GM12865 (cell line): ENCODE data around the gene PFKFB2.

Source experiments
- DNase-seq: peaks from one replicate; pipeline ENCODE4 v3.0.0; 2010; ENCODE audit warnings: low read depth
- H3K4me3 ChIP-seq: 2 replicates; pipeline ENCODE4 v1.5.1; 2011; ENCODE audit warnings: mild to moderate bottlenecking, low read depth, low read length, control low read depth
- TF ChIP-seq, protein P1 (sequence below): IDR thresholded peaks from 2 replicates; pipeline ENCODE4 v1.5.1; 2011; ENCODE audit warnings: low read length, control low read depth, low read depth, inconsistent platforms; ENCODE audit not compliant: insufficient read depth; ENCODE audit errors: missing control alignments

The PFKFB2 gene

DNA sequence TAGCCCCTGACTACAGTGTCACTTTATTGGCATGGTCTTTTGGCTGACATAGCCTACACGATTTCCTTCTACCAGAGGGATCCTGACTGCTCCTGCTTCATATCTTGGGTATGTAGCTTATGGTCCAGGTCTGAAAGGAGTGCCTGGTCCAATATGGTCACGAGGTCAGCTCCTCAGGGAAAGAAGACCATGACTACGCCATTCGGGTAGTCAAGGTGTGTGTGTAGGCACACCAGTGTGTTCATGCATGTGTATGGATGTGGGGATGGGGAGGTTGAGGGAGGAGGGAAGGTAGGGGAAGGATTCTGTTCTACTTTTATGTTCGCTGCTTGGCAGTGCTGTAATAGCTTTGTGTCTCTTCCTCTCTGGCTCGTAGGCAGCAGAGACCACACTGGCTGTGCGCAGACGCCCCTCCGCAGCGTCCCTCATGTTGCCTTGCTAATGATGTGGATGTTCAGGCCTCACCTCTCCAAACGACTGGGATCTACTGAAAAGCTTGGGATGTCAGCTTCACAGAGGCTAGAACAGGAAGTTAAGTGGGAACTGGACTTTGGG is 25.6 kb downstream of the PFKFB2 start:
- TF ChIP-seq, protein P1, sequence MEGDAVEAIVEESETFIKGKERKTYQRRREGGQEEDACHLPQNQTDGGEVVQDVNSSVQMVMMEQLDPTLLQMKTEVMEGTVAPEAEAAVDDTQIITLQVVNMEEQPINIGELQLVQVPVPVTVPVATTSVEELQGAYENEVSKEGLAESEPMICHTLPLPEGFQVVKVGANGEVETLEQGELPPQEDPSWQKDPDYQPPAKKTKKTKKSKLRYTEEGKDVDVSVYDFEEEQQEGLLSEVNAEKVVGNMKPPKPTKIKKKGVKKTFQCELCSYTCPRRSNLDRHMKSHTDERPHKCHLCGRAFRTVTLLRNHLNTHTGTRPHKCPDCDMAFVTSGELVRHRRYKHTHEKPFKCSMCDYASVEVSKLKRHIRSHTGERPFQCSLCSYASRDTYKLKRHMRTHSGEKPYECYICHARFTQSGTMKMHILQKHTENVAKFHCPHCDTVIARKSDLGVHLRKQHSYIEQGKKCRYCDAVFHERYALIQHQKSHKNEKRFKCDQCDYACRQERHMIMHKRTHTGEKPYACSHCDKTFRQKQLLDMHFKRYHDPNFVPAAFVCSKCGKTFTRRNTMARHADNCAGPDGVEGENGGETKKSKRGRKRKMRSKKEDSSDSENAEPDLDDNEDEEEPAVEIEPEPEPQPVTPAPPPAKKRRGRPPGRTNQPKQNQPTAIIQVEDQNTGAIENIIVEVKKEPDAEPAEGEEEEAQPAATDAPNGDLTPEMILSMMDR = no peak
- no peak for DNase-seq
- no peak overlapping the region for H3K4me3 ChIP-seq

DNA sequence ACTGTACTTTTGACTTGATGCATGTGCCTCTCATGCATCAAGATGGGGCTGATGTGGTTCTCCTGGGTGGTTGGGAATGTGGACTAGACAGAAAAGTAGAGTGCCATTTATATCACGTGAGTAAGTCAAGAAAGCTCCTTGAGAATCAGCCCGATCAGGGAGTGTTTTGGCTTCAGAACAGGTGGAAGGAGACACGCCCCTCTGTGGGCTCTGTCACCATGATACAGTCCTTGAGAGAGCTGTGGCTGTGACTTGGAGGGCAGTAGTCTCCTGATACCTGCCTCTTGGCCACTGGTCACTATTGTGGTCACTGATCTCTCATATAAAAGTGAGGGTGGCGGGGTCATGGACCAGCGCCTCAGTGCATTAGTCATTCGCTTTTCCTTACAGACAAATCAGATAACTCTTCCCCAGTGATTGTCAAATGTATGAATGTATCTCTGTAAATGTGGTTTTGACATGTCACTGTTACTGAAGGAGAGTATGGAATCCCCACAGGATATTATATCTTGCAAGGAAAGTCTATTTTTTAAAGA is 26.7 kb downstream of the PFKFB2 start:
- TF ChIP-seq, protein P1 = no peak
- no peak overlapping the region for H3K4me3 ChIP-seq
- DNase-seq = no peak

DNA sequence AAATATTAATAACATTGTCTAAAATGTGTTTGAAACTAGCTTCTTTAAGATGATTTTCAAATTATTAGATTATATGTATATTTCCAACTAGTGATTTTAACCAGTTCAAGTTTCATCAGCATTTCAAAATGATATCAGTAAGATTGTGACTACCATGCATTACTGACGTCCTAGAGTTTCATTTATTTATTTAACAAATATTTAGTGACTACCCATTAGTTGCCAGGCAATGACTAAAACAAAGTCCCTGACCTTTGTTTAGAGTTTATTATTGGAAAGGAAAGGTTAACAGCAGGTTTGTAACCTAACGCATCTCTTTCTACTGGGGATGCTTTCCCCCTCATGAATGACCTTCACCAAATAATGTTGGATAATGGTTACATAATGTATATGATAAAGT is 28.0 kb downstream of the PFKFB2 start:
- no peak overlapping the region for H3K4me3 ChIP-seq
- TF ChIP-seq, protein P1 = no peak
- no peak for DNase-seq

DNA sequence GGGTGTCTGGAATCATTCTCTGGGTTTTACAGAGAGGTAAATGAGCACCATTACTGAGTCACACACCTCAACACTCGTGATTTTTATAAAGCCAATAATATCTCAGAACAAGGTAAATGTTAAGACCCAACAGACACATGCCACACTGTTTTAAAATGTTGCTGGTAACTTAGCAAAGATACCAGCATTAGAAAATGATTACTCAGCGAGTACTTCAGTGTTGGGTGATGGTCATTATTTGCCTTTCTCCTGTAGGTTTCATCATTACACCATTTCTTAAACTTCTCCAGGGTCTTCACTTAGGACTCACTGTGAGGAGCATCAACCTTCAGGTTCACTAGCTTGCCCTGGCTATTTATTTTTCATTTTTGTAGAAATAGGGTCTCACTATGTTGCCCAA is 28.7 kb downstream of the PFKFB2 start:
- TF ChIP-seq, protein P1 = no peak
- DNase-seq = no peak

DNA sequence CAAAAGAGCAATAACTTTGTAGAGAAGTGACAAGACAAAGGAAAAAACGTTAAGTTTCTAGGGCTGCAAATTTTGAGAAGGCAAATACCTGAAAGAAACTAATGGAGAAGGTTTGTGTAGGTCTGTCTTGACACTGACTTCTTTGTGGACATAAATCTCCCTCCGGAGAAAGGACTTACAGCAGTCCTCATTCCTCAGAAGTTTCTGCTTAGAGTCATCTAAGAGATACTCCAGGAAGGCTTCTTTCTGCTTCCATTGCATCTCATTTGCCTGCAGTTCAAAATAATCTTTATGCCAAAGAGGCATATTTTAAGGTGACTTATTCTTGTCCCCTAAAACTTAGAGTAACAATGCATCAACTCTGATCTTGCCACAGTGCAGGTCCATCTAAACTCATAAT is 31.2 kb downstream of the PFKFB2 start:
- H3K4me3 ChIP-seq = no peak overlapping the region
- DNase-seq = no peak
- TF ChIP-seq, protein P1 = no peak

More for the DNA sequence above, 28.7 kb downstream of the PFKFB2 start:
- H3K4me3 ChIP-seq = no peak overlapping the region

DNA sequence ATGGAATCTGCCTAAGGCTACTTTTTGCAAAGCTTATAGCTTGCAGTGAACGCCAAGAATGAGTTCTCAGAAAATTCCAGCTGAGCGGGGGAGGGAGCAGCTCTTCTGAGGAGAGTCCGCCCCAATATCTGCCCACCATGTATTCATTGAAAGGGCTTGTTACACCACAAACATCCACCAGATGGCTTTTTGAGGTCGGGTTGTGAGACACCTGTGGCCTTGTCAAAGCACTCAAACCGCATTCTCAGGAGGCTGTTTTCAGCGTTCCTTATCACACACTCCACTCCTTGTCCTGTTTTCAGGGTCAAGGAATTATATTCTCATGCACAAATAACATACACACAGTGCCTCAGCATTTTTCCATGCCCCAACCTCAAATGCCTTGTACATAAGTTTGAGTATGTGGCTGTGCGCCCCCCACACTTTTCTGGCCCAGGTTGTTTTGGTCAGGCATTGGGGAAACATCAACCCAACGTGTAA is 31.7 kb downstream of the PFKFB2 start:
- peak; percentile 81 for DNase-seq
- TF ChIP-seq, protein P1 = peak; percentile 62
- H3K4me3 ChIP-seq = no peak overlapping the region

DNA sequence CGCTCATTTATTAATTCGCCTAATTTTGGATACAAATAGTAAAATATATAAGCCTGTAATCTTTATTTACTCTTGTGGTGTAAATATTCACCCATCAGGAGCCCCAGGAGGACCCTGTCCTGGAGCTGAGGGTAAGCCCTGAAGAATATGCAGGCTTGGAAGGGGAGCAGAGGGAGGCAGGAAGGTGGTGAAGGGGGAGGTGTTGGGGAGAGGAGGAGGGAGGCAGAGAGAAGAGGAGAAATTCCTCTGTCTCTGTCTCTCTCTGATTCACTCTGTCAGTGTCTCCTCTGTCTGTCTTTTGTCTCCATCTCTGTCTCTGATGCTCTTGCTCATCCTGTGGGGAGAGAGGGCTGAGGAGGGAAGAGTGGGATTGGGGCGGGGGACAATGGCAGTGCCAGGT is 32.8 kb downstream of the PFKFB2 start:
- TF ChIP-seq, protein P1 = no peak
- H3K4me3 ChIP-seq = no peak overlapping the region
- DNase-seq = no peak
